ENCODE measurements around the gene NEB.
"Not testable (repeated sequence)": the region's sequence is repeated elsewhere in the genome, so short reads cannot be mapped to it uniquely, and the experiment has no call there.

Gene NEB

GRCh38 chr2:151757861-151758260 is 23.6 kb upstream of the NEB start:
- ChIA-PET CTCF (no interaction called here), POLR2A (no interaction called here)
- DNase-seq, result no peak
- no peak overlapping the region for H3K27ac ChIP-seq (ENCODE audit: insufficient read depth in 1 of 2, low read depth in 1 of 2, low read length in 2 of 2, poor library complexity in 1 of 2, severe bottlenecking in 2 of 2)
- WGBS (ENCODE audit: insufficient coverage), result no CpG with 5 or more reads among the region's 1 CpG
- H3K9me3 ChIP-seq (ENCODE audit: control extremely low read depth in 1 of 5, control insufficient read depth in 4 of 5, insufficient read depth in 2 of 5, low read depth in 1 of 5, low read length in 4 of 5), result no peaks in the 10 kb centered on the region
- H3K36me3 ChIP-seq (ENCODE audit: control insufficient read depth in 4 of 4, insufficient read depth in 4 of 4, low read length in 3 of 4), result no peaks in the 10 kb centered on the region
- H3K27me3 ChIP-seq (replicated peaks in 2 of 5; ENCODE audit: control insufficient read depth in 4 of 5, insufficient read depth in 5 of 5, low read length in 4 of 5), result no peaks in the 10 kb centered on the region
- H3K4me3 ChIP-seq (ENCODE audit: control insufficient read depth in 1 of 7, extremely low read depth in 1 of 7, insufficient read depth in 4 of 7, low read depth in 2 of 7, low read length in 6 of 7), result no peak overlapping the region
- H3K4me1 ChIP-seq (ENCODE audit: control extremely low read depth in 1 of 4, control insufficient read depth in 4 of 4, insufficient read depth in 4 of 4, low read length in 3 of 4), result no peaks in the 10 kb centered on the region

GRCh38 chr2:151756820-151757219 is 22.5 kb upstream of the NEB start:
- H3K27ac ChIP-seq (ENCODE audit: insufficient read depth in 1 of 2, low read depth in 1 of 2, low read length in 2 of 2, poor library complexity in 1 of 2, severe bottlenecking in 2 of 2), result no peak overlapping the region
- no peaks in the 10 kb centered on the region for H3K36me3 ChIP-seq (ENCODE audit: control insufficient read depth in 4 of 4, insufficient read depth in 4 of 4, low read length in 3 of 4)
- H3K4me3 ChIP-seq (ENCODE audit: control insufficient read depth in 1 of 7, extremely low read depth in 1 of 7, insufficient read depth in 4 of 7, low read depth in 2 of 7, low read length in 6 of 7), result no peak overlapping the region
- 91% methylated on average over 1 of the region's 2 CpGs for WGBS (ENCODE audit: insufficient coverage)
- POLR2A ChIA-PET, result no interaction called here
- no peaks in the 10 kb centered on the region for H3K9me3 ChIP-seq (ENCODE audit: control extremely low read depth in 1 of 5, control insufficient read depth in 4 of 5, insufficient read depth in 2 of 5, low read depth in 1 of 5, low read length in 4 of 5)
- CTCF ChIA-PET, result no interaction called here
- H3K4me1 ChIP-seq (ENCODE audit: control extremely low read depth in 1 of 4, control insufficient read depth in 4 of 4, insufficient read depth in 4 of 4, low read length in 3 of 4), result no peaks in the 10 kb centered on the region
- no peak for DNase-seq
- no peaks in the 10 kb centered on the region for H3K27me3 ChIP-seq (replicated peaks in 2 of 5; ENCODE audit: control insufficient read depth in 4 of 5, insufficient read depth in 5 of 5, low read length in 4 of 5)

- no peaks in the 10 kb centered on the region for H3K27me3 ChIP-seq (replicated peaks in 2 of 5; ENCODE audit: control insufficient read depth in 4 of 5, insufficient read depth in 5 of 5, low read length in 4 of 5)
- no peaks in the 10 kb centered on the region for H3K4me1 ChIP-seq (ENCODE audit: control extremely low read depth in 1 of 4, control insufficient read depth in 4 of 4, insufficient read depth in 4 of 4, low read length in 3 of 4)
- no peak overlapping the region for H3K4me3 ChIP-seq (ENCODE audit: control insufficient read depth in 1 of 7, extremely low read depth in 1 of 7, insufficient read depth in 4 of 7, low read depth in 2 of 7, low read length in 6 of 7)
- no peak for DNase-seq
- ChIA-PET CTCF (interaction anchor here (0.5 to 1.1 kb wide), 2 partner anchors 9 to 1084 kb away, joined by 3 to 4 read pairs; no protein-coding TSS in a partner anchor), POLR2A (no interaction called here)
- no peaks in the 10 kb centered on the region for H3K36me3 ChIP-seq (ENCODE audit: control insufficient read depth in 4 of 4, insufficient read depth in 4 of 4, low read length in 3 of 4)
- H3K9me3 ChIP-seq (ENCODE audit: control extremely low read depth in 1 of 5, control insufficient read depth in 4 of 5, insufficient read depth in 2 of 5, low read depth in 1 of 5, low read length in 4 of 5), result no peaks in the 10 kb centered on the region
- H3K27ac ChIP-seq (ENCODE audit: insufficient read depth in 1 of 2, low read depth in 1 of 2, low read length in 2 of 2, poor library complexity in 1 of 2, severe bottlenecking in 2 of 2), result no peak overlapping the region
- 100% methylated on average over 1 of the region's 1 CpG for WGBS (ENCODE audit: insufficient coverage)
Measured at GRCh38 chr2:151754253-151754897, 20.1 kb upstream of the NEB start.

GRCh38 chr2:151753540-151753939 is 19.3 kb upstream of the NEB start:
- Histone ChIP-seq H3K4me1 (ENCODE audit: control extremely low read depth in 1 of 4, control insufficient read depth in 4 of 4, insufficient read depth in 4 of 4, low read length in 3 of 4) (no peaks in the 10 kb centered on the region), H3K27ac (ENCODE audit: insufficient read depth in 1 of 2, low read depth in 1 of 2, low read length in 2 of 2, poor library complexity in 1 of 2, severe bottlenecking in 2 of 2) (no peak overlapping the region), H3K9me3 (ENCODE audit: control extremely low read depth in 1 of 5, control insufficient read depth in 4 of 5, insufficient read depth in 2 of 5, low read depth in 1 of 5, low read length in 4 of 5) (no peaks in the 10 kb centered on the region), H3K4me3 (ENCODE audit: control insufficient read depth in 1 of 7, extremely low read depth in 1 of 7, insufficient read depth in 4 of 7, low read depth in 2 of 7, low read length in 6 of 7) (no peak overlapping the region), H3K36me3 (ENCODE audit: control insufficient read depth in 4 of 4, insufficient read depth in 4 of 4, low read length in 3 of 4) (no peaks in the 10 kb centered on the region), H3K27me3 (replicated peaks in 2 of 5; ENCODE audit: control insufficient read depth in 4 of 5, insufficient read depth in 5 of 5, low read length in 4 of 5) (no peaks in the 10 kb centered on the region)
- CTCF ChIA-PET, result no interaction called here
- DNase-seq, result no peak
- POLR2A ChIA-PET, result no interaction called here

GRCh38 chr2:151745261-151745660 is 11.0 kb upstream of the NEB start:
- H3K27ac ChIP-seq (ENCODE audit: insufficient read depth in 1 of 2, low read depth in 1 of 2, low read length in 2 of 2, poor library complexity in 1 of 2, severe bottlenecking in 2 of 2); H3K36me3 ChIP-seq (ENCODE audit: control insufficient read depth in 4 of 4, insufficient read depth in 4 of 4, low read length in 3 of 4); CTCF ChIA-PET; H3K4me3 ChIP-seq (ENCODE audit: control insufficient read depth in 1 of 7, extremely low read depth in 1 of 7, insufficient read depth in 4 of 7, low read depth in 2 of 7, low read length in 6 of 7); H3K4me1 ChIP-seq (ENCODE audit: control extremely low read depth in 1 of 4, control insufficient read depth in 4 of 4, insufficient read depth in 4 of 4, low read length in 3 of 4); H3K27me3 ChIP-seq (replicated peaks in 2 of 5; ENCODE audit: control insufficient read depth in 4 of 5, insufficient read depth in 5 of 5, low read length in 4 of 5); POLR2A ChIA-PET; H3K9me3 ChIP-seq (ENCODE audit: control extremely low read depth in 1 of 5, control insufficient read depth in 4 of 5, insufficient read depth in 2 of 5, low read depth in 1 of 5, low read length in 4 of 5); DNase-seq: not testable (repeated sequence)
- no CpG with 5 or more reads among the region's 3 CpGs for WGBS (ENCODE audit: insufficient coverage)

- no peak overlapping the region for H3K27ac ChIP-seq (ENCODE audit: insufficient read depth in 1 of 2, low read depth in 1 of 2, low read length in 2 of 2, poor library complexity in 1 of 2, severe bottlenecking in 2 of 2)
- 20% methylated on average over 1 of the region's 5 CpGs for WGBS (ENCODE audit: insufficient coverage)
- H3K4me3 ChIP-seq (ENCODE audit: control insufficient read depth in 1 of 7, extremely low read depth in 1 of 7, insufficient read depth in 4 of 7, low read depth in 2 of 7, low read length in 6 of 7), result no peak overlapping the region
- H3K9me3 ChIP-seq (ENCODE audit: control extremely low read depth in 1 of 5, control insufficient read depth in 4 of 5, insufficient read depth in 2 of 5, low read depth in 1 of 5, low read length in 4 of 5), result peaks cover 0 to 1% (median 0%) of the 10 kb centered on the region in 5 experiments
- peak in 2 of 3 donors; percentile 3 to 12 for DNase-seq
- H3K4me1 ChIP-seq (ENCODE audit: control extremely low read depth in 1 of 4, control insufficient read depth in 4 of 4, insufficient read depth in 4 of 4, low read length in 3 of 4), result peaks cover 0 to 8% (median 2%) of the 10 kb centered on the region in 4 experiments
- no peaks in the 10 kb centered on the region for H3K36me3 ChIP-seq (ENCODE audit: control insufficient read depth in 4 of 4, insufficient read depth in 4 of 4, low read length in 3 of 4)
- no peaks in the 10 kb centered on the region for H3K27me3 ChIP-seq (replicated peaks in 2 of 5; ENCODE audit: control insufficient read depth in 4 of 5, insufficient read depth in 5 of 5, low read length in 4 of 5)
- ChIA-PET POLR2A (no interaction called here), CTCF (no interaction called here)
Measured at GRCh38 chr2:151730262-151730975, 3.9 kb downstream of the NEB start.

GRCh38 chr2:151729837-151730236 is 4.4 kb downstream of the NEB start:
- Histone ChIP-seq H3K4me3 (ENCODE audit: control insufficient read depth in 1 of 7, extremely low read depth in 1 of 7, insufficient read depth in 4 of 7, low read depth in 2 of 7, low read length in 6 of 7) (no peak overlapping the region), H3K27ac (ENCODE audit: insufficient read depth in 1 of 2, low read depth in 1 of 2, low read length in 2 of 2, poor library complexity in 1 of 2, severe bottlenecking in 2 of 2) (no peak overlapping the region), H3K9me3 (ENCODE audit: control extremely low read depth in 1 of 5, control insufficient read depth in 4 of 5, insufficient read depth in 2 of 5, low read depth in 1 of 5, low read length in 4 of 5) (peaks cover 0 to 1% (median 0%) of the 10 kb centered on the region in 5 experiments), H3K27me3 (replicated peaks in 2 of 5; ENCODE audit: control insufficient read depth in 4 of 5, insufficient read depth in 5 of 5, low read length in 4 of 5) (no peaks in the 10 kb centered on the region), H3K36me3 (ENCODE audit: control insufficient read depth in 4 of 4, insufficient read depth in 4 of 4, low read length in 3 of 4) (no peaks in the 10 kb centered on the region), H3K4me1 (ENCODE audit: control extremely low read depth in 1 of 4, control insufficient read depth in 4 of 4, insufficient read depth in 4 of 4, low read length in 3 of 4) (peaks cover 0 to 8% (median 2%) of the 10 kb centered on the region in 4 experiments)
- DNase-seq, result no peak
- POLR2A ChIA-PET, result no interaction called here
- CTCF ChIA-PET, result no interaction called here
- no CpG with 5 or more reads among the region's 1 CpG for WGBS (ENCODE audit: insufficient coverage)
